Gastrocnemius medialis (tissue), 4 donors: ENCODE results near the gene MARCHF9.

Source experiments
- POLR2A ChIP-seq, 2 donors: fragments of 450-650 bp; IDR thresholded peaks; one replicate each; pipeline ENCODE4 v1.6.1; 2017; ENCODE audit warnings: antibody characterized with exemption in 2 of 2, mild to moderate bottlenecking in 2 of 2, moderate library complexity in 2 of 2
- TF ChIP-seq, protein P1 (sequence below), 5 experiments: fragments of 450-650 bp in 3 of 5; fragments of 200-600 bp in 2 of 5; sonication (generic) in 2 of 5; IDR thresholded peaks in 4 of 5; conservative IDR thresholded peaks in 1 of 5; 1 replicate in 4 of 5; 2 replicates in 1 of 5; pipeline ENCODE4 v1.5.1; 2016 to 2019; ENCODE audit warnings: antibody characterized with exemption in 5 of 5, mild to moderate bottlenecking in 3 of 5, moderate library complexity in 3 of 5

DNA sequence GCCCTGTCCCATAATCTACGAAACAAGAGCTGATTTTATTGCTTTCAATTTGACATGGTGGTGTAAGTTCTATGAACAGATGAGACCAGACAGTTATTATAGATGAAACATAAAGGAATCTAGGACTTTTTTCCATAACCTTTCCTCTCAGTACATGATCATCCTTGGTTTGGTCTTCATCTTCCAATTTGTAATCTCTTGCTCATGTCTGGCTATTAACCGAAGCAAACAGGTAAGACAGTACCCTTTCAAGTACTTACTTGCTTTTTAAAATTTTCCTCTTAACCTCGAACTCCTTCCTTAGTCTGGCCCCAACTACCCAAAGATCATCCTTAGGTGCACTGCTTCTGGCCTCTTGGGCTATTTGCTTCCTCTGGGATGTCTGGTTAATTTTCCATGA is 8.9 kb upstream of the MARCHF9 start:
- TF ChIP-seq, protein P1, sequence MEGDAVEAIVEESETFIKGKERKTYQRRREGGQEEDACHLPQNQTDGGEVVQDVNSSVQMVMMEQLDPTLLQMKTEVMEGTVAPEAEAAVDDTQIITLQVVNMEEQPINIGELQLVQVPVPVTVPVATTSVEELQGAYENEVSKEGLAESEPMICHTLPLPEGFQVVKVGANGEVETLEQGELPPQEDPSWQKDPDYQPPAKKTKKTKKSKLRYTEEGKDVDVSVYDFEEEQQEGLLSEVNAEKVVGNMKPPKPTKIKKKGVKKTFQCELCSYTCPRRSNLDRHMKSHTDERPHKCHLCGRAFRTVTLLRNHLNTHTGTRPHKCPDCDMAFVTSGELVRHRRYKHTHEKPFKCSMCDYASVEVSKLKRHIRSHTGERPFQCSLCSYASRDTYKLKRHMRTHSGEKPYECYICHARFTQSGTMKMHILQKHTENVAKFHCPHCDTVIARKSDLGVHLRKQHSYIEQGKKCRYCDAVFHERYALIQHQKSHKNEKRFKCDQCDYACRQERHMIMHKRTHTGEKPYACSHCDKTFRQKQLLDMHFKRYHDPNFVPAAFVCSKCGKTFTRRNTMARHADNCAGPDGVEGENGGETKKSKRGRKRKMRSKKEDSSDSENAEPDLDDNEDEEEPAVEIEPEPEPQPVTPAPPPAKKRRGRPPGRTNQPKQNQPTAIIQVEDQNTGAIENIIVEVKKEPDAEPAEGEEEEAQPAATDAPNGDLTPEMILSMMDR (IDR thresholded peaks at IDR 0.05 in 4 of 5, conservative IDR thresholded peaks at IDR 0.05 in 1 of 5) = no peak
- TF ChIP-seq POLR2A (IDR thresholded peaks at IDR 0.05) = no peak
